SK-N-SH (cell line): ENCODE results near the gene PHF14.

ENCODE experiments used
- CTCF ChIP-seq: fragments of 200-600 bp; sonication (generic); IDR thresholded peaks from 2 replicates; pipeline ENCODE4 v1.6.1; 2017; ENCODE audit warnings: antibody characterized with exemption, mild to moderate bottlenecking, moderate library complexity
- MAX ChIP-seq: IDR thresholded peaks from 2 replicates; pipeline ENCODE4 v1.4.0; 2012; ENCODE audit warnings: low read depth
- SIN3A ChIP-seq: IDR thresholded peaks from 2 replicates; pipeline ENCODE4 v1.6.1; 2012; ENCODE audit warnings: low read depth, mild to moderate bottlenecking, low read length, moderate library complexity, borderline replicate concordance

- TF ChIP-seq CTCF, result no peak
- TF ChIP-seq MAX, result no peak
- no peak for TF ChIP-seq SIN3A
These were observed 209.1 kb downstream of the PHF14 start for GRCh38 chr7:11182736-11183135.
